Measurements from ENCODE around the gene RPUSD2. TPM values are rescaled to one million over a fixed set of nuclear protein-coding genes. Genes with fewer than 3 reads are reported as not detected.
A peak's percentile ranks its signal among the peaks of the same experiment; 100 is the strongest.

Gene RPUSD2
- polyA plus RNA-seq, 1 of the 3 experiments (the other 2 are of a cell fraction) = 10.8 TPM

DNA sequence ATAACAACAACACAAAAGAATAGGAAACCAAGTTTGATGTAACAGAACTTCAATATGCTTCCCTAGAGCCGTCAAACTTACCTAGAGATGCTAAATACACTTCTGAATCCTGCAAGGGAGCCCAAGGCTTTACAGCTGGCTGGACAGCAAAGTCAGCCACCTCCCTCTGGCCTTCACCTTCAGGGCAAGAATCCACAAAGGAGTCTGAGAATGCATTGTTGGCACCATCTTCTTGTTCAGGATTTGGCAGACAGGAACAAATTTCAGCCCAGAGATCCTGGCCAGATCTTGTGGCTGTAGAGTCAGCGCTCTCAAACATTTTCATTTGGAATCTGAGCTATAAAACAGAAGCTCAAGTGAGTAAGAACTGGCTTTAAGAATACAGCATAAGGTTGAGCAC lies 6.4 kb upstream of the RPUSD2 start:
- ChIA-PET CTCF (interaction anchor here (1.0 kb wide), 1 partner anchor 36 kb away, joined by 3 read pairs; no protein-coding TSS in a partner anchor), POLR2A (no interaction called here)
- no peak for DNase-seq
- Histone ChIP-seq H4K20me1 (ENCODE audit: insufficient read depth) (no peaks in the 10 kb centered on the region), H3K4me3 (ENCODE audit: low read depth in 2 of 2, low read length in 1 of 2) (no peak overlapping the region), H3K9me2 (no peaks in the 10 kb centered on the region), H2AFZ (ENCODE audit: low read depth) (no peak overlapping the region), H3F3A (replicated peaks; ENCODE audit: insufficient read depth) (no peaks in the 10 kb centered on the region), H3K27me3 (ENCODE audit: insufficient read depth) (no peaks in the 10 kb centered on the region), H3K79me2 (ENCODE audit: insufficient read depth) (peaks cover 44% of the 10 kb centered on the region), H3K9ac (no peak overlapping the region), H3K36me3 (replicated peaks in 1 of 2; ENCODE audit: control insufficient read depth in 1 of 2, insufficient read depth in 2 of 2, low read length in 1 of 2) (peaks cover 0 to under 1% of the 10 kb centered on the region in 2 experiments), H3K9me3 (no peaks in the 10 kb centered on the region), H3K27ac (ENCODE audit: low read depth in 2 of 2, low read length in 1 of 2) (no peak overlapping the region), H3K4me2 (no peak overlapping the region), H3K4me1 (ENCODE audit: control insufficient read depth in 1 of 2, insufficient read depth in 2 of 2, low read depth in 1 of 2, low read length in 1 of 2) (peaks cover 0 to 4% of the 10 kb centered on the region in 2 experiments; a peak in 2 of 4 replicates)
- no peak for TF ChIP-seq TAF1 (IDR thresholded peaks at IDR 0.05; ENCODE audit: borderline replicate concordance, low read depth, low read length)
- TF ChIP-seq, protein P1, sequence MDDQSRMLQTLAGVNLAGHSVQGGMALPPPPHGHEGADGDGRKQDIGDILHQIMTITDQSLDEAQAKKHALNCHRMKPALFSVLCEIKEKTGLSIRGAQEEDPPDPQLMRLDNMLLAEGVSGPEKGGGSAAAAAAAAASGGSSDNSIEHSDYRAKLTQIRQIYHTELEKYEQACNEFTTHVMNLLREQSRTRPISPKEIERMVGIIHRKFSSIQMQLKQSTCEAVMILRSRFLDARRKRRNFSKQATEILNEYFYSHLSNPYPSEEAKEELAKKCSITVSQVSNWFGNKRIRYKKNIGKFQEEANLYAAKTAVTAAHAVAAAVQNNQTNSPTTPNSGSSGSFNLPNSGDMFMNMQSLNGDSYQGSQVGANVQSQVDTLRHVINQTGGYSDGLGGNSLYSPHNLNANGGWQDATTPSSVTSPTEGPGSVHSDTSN (IDR thresholded peaks at IDR 0.05) = no peak
- TF ChIP-seq FOXJ3 (CRISPR knock-in tag; IDR thresholded peaks at IDR 0.05) = no peak
- TF ChIP-seq NFIC (IDR thresholded peaks at IDR 0.05; ENCODE audit: borderline replicate concordance) = no peak
- no peak for TF ChIP-seq RAD21 (IDR thresholded peaks at IDR 0.05; ENCODE audit: low read length)
- no peak for TF ChIP-seq ELF1 (IDR thresholded peaks at IDR 0.05)
- no peak for TF ChIP-seq RXRA (IDR thresholded peaks at IDR 0.05; ENCODE audit: borderline replicate concordance, low read depth)
- TF ChIP-seq GABPA (IDR thresholded peaks at IDR 0.05; ENCODE audit: low read depth) = no peak
- TF ChIP-seq MEF2A (IDR thresholded peaks at IDR 0.05; ENCODE audit: borderline replicate concordance, low read depth) = no peak
- TF ChIP-seq MXI1 (IDR thresholded peaks at IDR 0.05; ENCODE audit: low read depth, low read length) = no peak
- 100% methylated on average over 2 of the region's 2 CpGs for WGBS (ENCODE audit: low lambda C conversion rate)

- POLR2A ChIA-PET = interaction anchor here (0.7 kb wide), 1 partner anchor 452 kb away, joined by 3 read pairs; no protein-coding TSS in a partner anchor
Measured at GRCh38 chr15:40563426-40563825, 5.7 kb upstream of the RPUSD2 start.

More at GRCh38 chr15:40563426-40563825, 5.7 kb upstream of the RPUSD2 start:
- Histone ChIP-seq H4K20me1 (ENCODE audit: insufficient read depth) (no peaks in the 10 kb centered on the region), H3K9me3 (no peaks in the 10 kb centered on the region), H3K4me3 (ENCODE audit: low read depth in 2 of 2, low read length in 1 of 2) (peak overlapping the region in 1 of 2 experiments; percentile 87; a peak in 2 of 4 replicates), H3K4me1 (ENCODE audit: control insufficient read depth in 1 of 2, insufficient read depth in 2 of 2, low read depth in 1 of 2, low read length in 1 of 2) (peaks cover 0 to 4% of the 10 kb centered on the region in 2 experiments; a peak in 2 of 4 replicates), H3K9ac (peak overlapping the region; percentile 73; the same call in 1 of the 2 replicates), H3K27me3 (ENCODE audit: insufficient read depth) (no peaks in the 10 kb centered on the region), H3K4me2 (peak overlapping the region; percentile 94), H3K27ac (ENCODE audit: low read depth in 2 of 2, low read length in 1 of 2) (no peak overlapping the region), H3F3A (replicated peaks; ENCODE audit: insufficient read depth) (no peaks in the 10 kb centered on the region), H3K9me2 (no peaks in the 10 kb centered on the region), H3K79me2 (ENCODE audit: insufficient read depth) (peaks cover 44% of the 10 kb centered on the region), H2AFZ (ENCODE audit: low read depth) (no peak overlapping the region), H3K36me3 (replicated peaks in 1 of 2; ENCODE audit: control insufficient read depth in 1 of 2, insufficient read depth in 2 of 2, low read length in 1 of 2) (no peaks in the 10 kb centered on the region)
- CTCF ChIA-PET = interaction anchor here (1.0 kb wide), 1 partner anchor 36 kb away, joined by 3 read pairs; no protein-coding TSS in a partner anchor
- no peak for TF ChIP-seq GABPA (IDR thresholded peaks at IDR 0.05; ENCODE audit: low read depth)
- TF ChIP-seq MEF2A (IDR thresholded peaks at IDR 0.05; ENCODE audit: borderline replicate concordance, low read depth) = no peak
- no peak for TF ChIP-seq SMC3 (IDR thresholded peaks at IDR 0.05; ENCODE audit: low read depth, low read length)
- TF ChIP-seq, protein P2, sequence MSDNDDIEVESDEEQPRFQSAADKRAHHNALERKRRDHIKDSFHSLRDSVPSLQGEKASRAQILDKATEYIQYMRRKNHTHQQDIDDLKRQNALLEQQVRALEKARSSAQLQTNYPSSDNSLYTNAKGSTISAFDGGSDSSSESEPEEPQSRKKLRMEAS (IDR thresholded peaks at IDR 0.05; ENCODE audit: low read depth) = no peak
- TF ChIP-seq TCF12 (IDR thresholded peaks at IDR 0.05) = no peak
- TF ChIP-seq FOXM1 (IDR thresholded peaks at IDR 0.05; ENCODE audit: low read depth) = no peak
- no peak for TF ChIP-seq TAF1 (IDR thresholded peaks at IDR 0.05; ENCODE audit: borderline replicate concordance, low read depth, low read length)
- TF ChIP-seq EZH2phosphoT487 (IDR thresholded peaks at IDR 0.05; ENCODE audit: borderline replicate concordance, low read depth) = no peak
- TF ChIP-seq NFIC (IDR thresholded peaks at IDR 0.05; ENCODE audit: borderline replicate concordance) = no peak
- TF ChIP-seq JUND (IDR thresholded peaks at IDR 0.05) = no peak
- TF ChIP-seq, protein P1 (IDR thresholded peaks at IDR 0.05) = no peak
- TF ChIP-seq, protein P3, sequence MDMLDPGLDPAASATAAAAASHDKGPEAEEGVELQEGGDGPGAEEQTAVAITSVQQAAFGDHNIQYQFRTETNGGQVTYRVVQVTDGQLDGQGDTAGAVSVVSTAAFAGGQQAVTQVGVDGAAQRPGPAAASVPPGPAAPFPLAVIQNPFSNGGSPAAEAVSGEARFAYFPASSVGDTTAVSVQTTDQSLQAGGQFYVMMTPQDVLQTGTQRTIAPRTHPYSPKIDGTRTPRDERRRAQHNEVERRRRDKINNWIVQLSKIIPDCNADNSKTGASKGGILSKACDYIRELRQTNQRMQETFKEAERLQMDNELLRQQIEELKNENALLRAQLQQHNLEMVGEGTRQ (IDR thresholded peaks at IDR 0.05; ENCODE audit: borderline replicate concordance, low read depth, low read length) = no peak
- DNase-seq = no peak

All from SK-N-SH (cell line).